Vagina (tissue), 2 donors: ENCODE measurements around the gene ACAN.

Experiments used
- CTCF ChIP-seq, 3 experiments: fragments of 450-650 bp in 2 of 3; fragments of 200-600 bp in 1 of 3; sonication (generic) in 1 of 3; IDR thresholded peaks; one replicate each; pipeline ENCODE4 v1.5.1; 2017 to 2019; ENCODE audit warnings: antibody characterized with exemption in 3 of 3, mild to moderate bottlenecking in 2 of 3, moderate library complexity in 2 of 3
- POLR2A ChIP-seq, 2 donors: fragments of 450-650 bp; IDR thresholded peaks; one replicate each; pipeline ENCODE4 v1.6.1; 2017; ENCODE audit warnings: antibody characterized with exemption in 2 of 2, mild to moderate bottlenecking in 2 of 2, moderate library complexity in 2 of 2
- POLR2AphosphoS5 ChIP-seq, 2 donors: sonication (generic); formaldehyde crosslinking; IDR thresholded peaks; one replicate each; pipeline ENCODE4 v1.9.0; 2017; ENCODE audit warnings: antibody characterized with exemption in 2 of 2, mild to moderate bottlenecking in 2 of 2, low read depth in 1 of 2; ENCODE audit not compliant: insufficient read depth in 1 of 2

GRCh38 chr15:88847144-88847543 is 43.9 kb downstream of the ACAN start:
- TF ChIP-seq CTCF (IDR thresholded peaks at IDR 0.05), result no peak
- no peak for TF ChIP-seq POLR2AphosphoS5 (IDR thresholded peaks at IDR 0.05; ENCODE audit: insufficient read depth in 1 of 2, low read depth in 1 of 2)
- no peak for TF ChIP-seq POLR2A (IDR thresholded peaks at IDR 0.05)
